OCI-M2 (cell line): Measurements from ENCODE around the gene CCIN.
"Not testable (repeated sequence)": the region's sequence is repeated elsewhere in the genome, so short reads cannot be mapped to it uniquely, and the experiment has no call there.

Experiments used
- DNase-seq: peaks from one replicate; lab custom pipeline; 2025; ENCODE audit not compliant: unreplicated experiment; lab: John Stamatoyannopoulos, UW

Gene CCIN

GRCh38 chr9:36169166-36169565, at the start of gene CCIN:
Gene CCIN, plus strand, starts transcription at chr9:36169388. Its CDS starts 115 bp downstream, at chr9:36169503.
- DNase-seq: no peak

- DNase-seq: no peak
Measured at GRCh38 chr9:36119476-36119875, 49.7 kb upstream of the CCIN start.

- DNase-seq: no peak
Measured at GRCh38 chr9:36120705-36121104, 48.5 kb upstream of the CCIN start.

- no peak for DNase-seq
Measured at GRCh38 chr9:36121971-36122370, 47.2 kb upstream of the CCIN start.

GRCh38 chr9:36123515-36123914, 45.7 kb upstream of the CCIN start:
- DNase-seq: no peak

- DNase-seq: no peak
Measured at GRCh38 chr9:36125062-36125855, 43.9 kb upstream of the CCIN start.

GRCh38 chr9:36126016-36126730, 43.0 kb upstream of the CCIN start:
- DNase-seq: no peak

GRCh38 chr9:36127652-36128244, 41.4 kb upstream of the CCIN start:
- no peak for DNase-seq

- DNase-seq: no peak
Measured at GRCh38 chr9:36128349-36128748, 40.8 kb upstream of the CCIN start.

- DNase-seq: no peak
Measured at GRCh38 chr9:36129139-36129538, 40.0 kb upstream of the CCIN start.

GRCh38 chr9:36131666-36132065, 37.5 kb upstream of the CCIN start:
- DNase-seq: not testable (repeated sequence)

GRCh38 chr9:36132086-36132485, 37.1 kb upstream of the CCIN start:
- no peak for DNase-seq

- no peak for DNase-seq
Measured at GRCh38 chr9:36134761-36135505, 34.3 kb upstream of the CCIN start.

- no peak for DNase-seq
Measured at GRCh38 chr9:36135741-36136271, 33.4 kb upstream of the CCIN start.

GRCh38 chr9:36136272-36136893, 32.8 kb upstream of the CCIN start, which contains the start of gene GLIPR2:
Gene GLIPR2, plus strand, starts transcription at chr9:36136733. Its CDS starts 46 bp downstream, at chr9:36136779.
- DNase-seq: no peak

GRCh38 chr9:36136894-36137391, 32.2 kb upstream of the CCIN start:
- no peak for DNase-seq

GRCh38 chr9:36137392-36138004, 31.7 kb upstream of the CCIN start:
- DNase-seq: no peak

GRCh38 chr9:36138496-36138895, 30.7 kb upstream of the CCIN start:
- no peak for DNase-seq

GRCh38 chr9:36138901-36139300, 30.3 kb upstream of the CCIN start:
- DNase-seq: no peak
